ENCODE data around the gene ALLC. TPM values are rescaled to one million over a fixed set of nuclear protein-coding genes. Genes with fewer than 3 reads are reported as not detected.

The ALLC gene
- total RNA-seq, 1 donor from 2014 or later = not detected

GRCh38 chr2:3644891-3645605 is 13.0 kb upstream of the ALLC start:
- intact Hi-C loops (cut with micrococcal nuclease) = no loop called here
- DNase-seq = no peak
- TF ChIP-seq, protein P1, sequence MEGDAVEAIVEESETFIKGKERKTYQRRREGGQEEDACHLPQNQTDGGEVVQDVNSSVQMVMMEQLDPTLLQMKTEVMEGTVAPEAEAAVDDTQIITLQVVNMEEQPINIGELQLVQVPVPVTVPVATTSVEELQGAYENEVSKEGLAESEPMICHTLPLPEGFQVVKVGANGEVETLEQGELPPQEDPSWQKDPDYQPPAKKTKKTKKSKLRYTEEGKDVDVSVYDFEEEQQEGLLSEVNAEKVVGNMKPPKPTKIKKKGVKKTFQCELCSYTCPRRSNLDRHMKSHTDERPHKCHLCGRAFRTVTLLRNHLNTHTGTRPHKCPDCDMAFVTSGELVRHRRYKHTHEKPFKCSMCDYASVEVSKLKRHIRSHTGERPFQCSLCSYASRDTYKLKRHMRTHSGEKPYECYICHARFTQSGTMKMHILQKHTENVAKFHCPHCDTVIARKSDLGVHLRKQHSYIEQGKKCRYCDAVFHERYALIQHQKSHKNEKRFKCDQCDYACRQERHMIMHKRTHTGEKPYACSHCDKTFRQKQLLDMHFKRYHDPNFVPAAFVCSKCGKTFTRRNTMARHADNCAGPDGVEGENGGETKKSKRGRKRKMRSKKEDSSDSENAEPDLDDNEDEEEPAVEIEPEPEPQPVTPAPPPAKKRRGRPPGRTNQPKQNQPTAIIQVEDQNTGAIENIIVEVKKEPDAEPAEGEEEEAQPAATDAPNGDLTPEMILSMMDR (IDR thresholded peaks at IDR 0.05; ENCODE audit: borderline replicate concordance) = no peak
- Histone ChIP-seq H3K36me3 (no peaks in the 10 kb centered on the region), H3K27ac (replicated peaks) (no peak overlapping the region), H3K9me3 (replicated peaks) (no peaks in the 10 kb centered on the region), H3K4me3 (no peak overlapping the region), H3K4me1 (no peaks in the 10 kb centered on the region), H3K27me3 (ENCODE audit: low read depth) (no peaks in the 10 kb centered on the region)

GRCh38 chr2:3645745-3646389 is 12.1 kb upstream of the ALLC start:
- Histone ChIP-seq H3K36me3 (no peaks in the 10 kb centered on the region), H3K4me1 (peaks cover 5% of the 10 kb centered on the region), H3K9me3 (replicated peaks) (no peaks in the 10 kb centered on the region), H3K4me3 (no peak overlapping the region), H3K27ac (replicated peaks) (no peak overlapping the region), H3K27me3 (ENCODE audit: low read depth) (no peaks in the 10 kb centered on the region)
- TF ChIP-seq, protein P1 (IDR thresholded peaks at IDR 0.05; ENCODE audit: borderline replicate concordance) = no peak
- no peak for DNase-seq
- intact Hi-C loops (cut with micrococcal nuclease) = no loop called here

DNA sequence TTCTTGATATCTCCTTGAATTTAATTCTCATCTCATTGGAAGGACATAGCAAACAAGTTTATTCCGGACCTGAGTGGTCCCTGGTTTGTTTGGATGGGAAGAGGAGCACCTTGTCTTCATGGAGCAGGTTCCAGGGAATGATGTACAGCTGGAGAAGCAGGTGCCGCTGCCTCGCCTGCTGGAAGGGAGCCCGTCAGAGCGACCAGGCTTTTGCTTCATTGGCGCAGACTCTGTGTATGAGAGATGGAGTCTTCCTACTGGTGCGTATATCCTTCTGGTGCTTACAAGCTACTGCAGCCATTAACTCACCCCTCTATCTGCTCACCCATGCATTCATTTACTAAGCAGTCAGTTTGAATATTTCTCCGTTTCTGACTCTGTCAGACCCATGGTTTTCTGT is 11.6 kb upstream of the ALLC start:
- H3K27me3 ChIP-seq (ENCODE audit: low read depth) = no peaks in the 10 kb centered on the region
- intact Hi-C loops (cut with micrococcal nuclease) = no loop called here
- H3K4me3 ChIP-seq = no peak overlapping the region
- no peak for DNase-seq
- no peaks in the 10 kb centered on the region for H3K36me3 ChIP-seq
- no peak overlapping the region for H3K27ac ChIP-seq (replicated peaks)
- H3K9me3 ChIP-seq (replicated peaks) = no peaks in the 10 kb centered on the region
- peaks cover 8% of the 10 kb centered on the region for H3K4me1 ChIP-seq
- TF ChIP-seq, protein P1 (IDR thresholded peaks at IDR 0.05; ENCODE audit: borderline replicate concordance) = no peak

DNA sequence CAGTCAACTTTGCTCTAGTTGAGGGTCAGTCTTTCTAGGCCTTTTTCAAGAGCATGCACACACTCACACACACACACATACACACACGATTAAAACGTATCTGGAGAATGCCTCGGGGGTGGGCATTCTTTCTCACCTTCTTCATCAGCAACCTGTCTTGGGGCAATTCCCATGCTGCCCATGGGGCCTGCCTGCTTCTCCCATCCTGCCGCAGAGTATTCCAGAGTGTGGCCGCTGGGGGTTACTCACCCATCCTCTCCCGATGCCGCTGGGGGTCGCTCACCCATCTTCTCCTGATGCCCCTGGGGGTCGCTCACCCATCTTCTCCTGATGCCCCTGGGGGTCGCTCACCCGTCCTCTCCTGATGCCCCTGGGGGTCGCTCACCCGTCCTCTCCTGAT is 10.8 kb upstream of the ALLC start:
- intact Hi-C loops (cut with micrococcal nuclease) = no loop called here
- TF ChIP-seq, protein P1 (IDR thresholded peaks at IDR 0.05; ENCODE audit: borderline replicate concordance) = no peak
- no peak for DNase-seq
- Histone ChIP-seq H3K4me1 (peaks cover 16% of the 10 kb centered on the region), H3K4me3 (no peak overlapping the region), H3K36me3 (no peaks in the 10 kb centered on the region), H3K27ac (replicated peaks) (no peak overlapping the region), H3K9me3 (replicated peaks) (no peaks in the 10 kb centered on the region), H3K27me3 (ENCODE audit: low read depth) (no peaks in the 10 kb centered on the region)

DNA sequence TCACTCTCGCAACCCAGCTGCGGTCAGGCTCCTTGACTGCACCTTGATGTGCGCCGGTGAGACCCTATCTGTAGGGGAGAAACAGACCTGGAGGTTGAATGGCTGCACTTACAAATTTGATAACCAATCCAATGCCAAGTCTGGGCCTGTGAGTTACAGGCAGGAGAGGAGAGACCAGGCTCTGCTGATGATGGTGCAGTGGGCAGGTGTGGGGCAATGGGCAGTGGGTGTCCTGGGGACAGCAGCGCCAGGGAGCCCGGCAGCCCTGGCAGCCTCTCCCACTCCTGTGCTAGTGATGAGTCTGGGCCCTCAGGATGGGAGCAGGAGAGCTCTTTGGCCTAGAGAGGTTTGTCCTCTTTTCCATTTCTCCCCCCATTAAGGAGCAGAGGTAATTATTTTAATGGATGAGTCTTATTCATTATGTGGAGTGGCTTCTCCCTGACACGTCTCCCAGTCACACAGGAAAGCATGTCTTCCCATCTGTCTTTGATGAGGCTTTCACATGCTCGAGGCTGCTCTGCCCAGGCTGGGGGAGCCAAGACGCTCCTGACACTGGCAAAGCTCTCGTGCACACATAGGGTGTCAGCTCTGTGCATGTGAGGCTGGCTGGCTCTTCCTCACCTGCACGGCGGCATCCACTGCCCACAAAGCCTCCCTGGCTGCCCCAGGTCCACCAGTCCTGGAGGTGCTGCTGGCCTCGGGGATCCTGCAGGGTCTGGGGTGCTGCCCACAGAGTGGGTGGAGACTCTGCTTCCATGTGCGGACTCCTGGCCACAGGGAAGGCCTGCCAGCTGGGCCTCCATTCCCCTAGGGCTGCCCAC is 10.0 kb upstream of the ALLC start:
- no peaks in the 10 kb centered on the region for H3K36me3 ChIP-seq
- no peak overlapping the region for H3K27ac ChIP-seq (replicated peaks)
- no peak overlapping the region for H3K4me3 ChIP-seq
- H3K27me3 ChIP-seq (ENCODE audit: low read depth) = no peaks in the 10 kb centered on the region
- TF ChIP-seq, protein P1 (IDR thresholded peaks at IDR 0.05; ENCODE audit: borderline replicate concordance) = no peak
- H3K4me1 ChIP-seq = peaks cover 16% of the 10 kb centered on the region
- no peaks in the 10 kb centered on the region for H3K9me3 ChIP-seq (replicated peaks)
- no peak for DNase-seq
- intact Hi-C loops (cut with micrococcal nuclease) = no loop called here
